GM08714 (cell line): ENCODE data around the gene PLPP1.

Source experiments
- H3K4me3 ChIP-seq: fragments of 200-500 bp; sonication (Bioruptor generic); 2 replicates; pipeline ENCODE4 v1.5.1; 2014; ENCODE audit warnings: mild to moderate bottlenecking, low read length, inconsistent platforms
- ZNF274 ChIP-seq: IDR thresholded peaks from 2 replicates; pipeline ENCODE4 v1.6.1; 2012; ENCODE audit warnings: mild to moderate bottlenecking, low read depth, low read length

The PLPP1 gene

DNA sequence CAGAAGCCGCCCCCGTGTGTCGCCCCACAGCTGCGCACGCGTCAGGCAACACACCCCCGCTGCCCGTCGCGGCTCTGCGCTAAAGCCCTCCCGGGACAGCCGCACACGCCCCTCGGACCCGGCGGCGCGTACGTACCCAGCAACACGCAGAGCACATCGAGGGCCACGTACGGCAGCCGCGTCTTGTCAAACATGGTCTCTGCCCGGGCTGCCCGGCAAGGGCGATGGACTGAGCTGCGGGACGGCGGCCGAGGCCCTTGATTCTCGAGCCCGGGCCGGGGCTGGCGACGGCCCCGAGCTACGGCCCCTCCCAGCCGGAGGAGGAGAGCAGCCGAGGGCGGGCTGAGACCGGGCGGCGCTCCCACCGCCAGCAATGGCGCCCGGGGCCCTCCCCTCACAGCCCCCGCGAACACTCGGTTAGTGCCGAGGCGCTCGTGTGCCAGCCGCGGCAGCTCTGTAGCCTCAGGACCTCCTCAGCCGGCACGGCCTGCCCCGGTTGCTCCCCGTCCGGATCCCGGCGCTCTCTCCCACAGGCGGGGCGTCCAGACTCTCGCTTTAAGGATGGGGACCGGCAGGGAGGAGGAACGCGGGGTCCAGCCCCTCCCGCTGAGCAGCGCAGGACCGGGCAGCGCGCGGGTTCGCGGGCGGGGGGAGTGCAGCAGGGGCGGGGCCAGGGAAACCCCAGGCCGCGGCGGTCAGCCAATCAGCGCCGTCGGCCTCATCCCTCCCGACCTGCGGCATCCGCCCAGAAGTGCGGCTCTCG lies at the start of gene PLPP1:
TSS of gene PLPP1 (minus strand) at position 529 of the 763 bp plus-strand sequence. CDS start at position 194, 335 bp downstream.
- no peak for TF ChIP-seq ZNF274
- peak within 1 kb of the TSS; percentile 74 for H3K4me3 ChIP-seq

DNA sequence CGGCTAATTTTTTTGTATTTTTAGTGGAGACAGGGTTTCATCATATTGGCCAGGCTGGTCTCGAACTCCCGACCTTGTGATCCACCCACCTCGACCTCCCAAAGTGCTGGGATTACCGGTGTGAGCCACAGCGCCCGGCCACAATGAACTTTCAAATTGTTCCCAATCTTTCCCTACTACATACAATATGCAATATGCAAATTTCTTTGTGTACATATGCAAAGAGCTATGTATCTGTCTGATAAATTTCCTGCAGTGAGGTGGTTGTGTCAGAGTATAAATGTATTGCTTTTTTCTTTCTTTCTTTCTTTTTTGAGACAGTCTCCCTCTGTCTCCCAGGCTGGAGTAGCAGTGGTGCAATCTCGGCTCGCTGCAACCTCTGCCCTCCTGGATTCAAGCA lies 48.8 kb upstream of the PLPP1 start:
- no peak overlapping the region for H3K4me3 ChIP-seq
- TF ChIP-seq ZNF274: no peak

DNA sequence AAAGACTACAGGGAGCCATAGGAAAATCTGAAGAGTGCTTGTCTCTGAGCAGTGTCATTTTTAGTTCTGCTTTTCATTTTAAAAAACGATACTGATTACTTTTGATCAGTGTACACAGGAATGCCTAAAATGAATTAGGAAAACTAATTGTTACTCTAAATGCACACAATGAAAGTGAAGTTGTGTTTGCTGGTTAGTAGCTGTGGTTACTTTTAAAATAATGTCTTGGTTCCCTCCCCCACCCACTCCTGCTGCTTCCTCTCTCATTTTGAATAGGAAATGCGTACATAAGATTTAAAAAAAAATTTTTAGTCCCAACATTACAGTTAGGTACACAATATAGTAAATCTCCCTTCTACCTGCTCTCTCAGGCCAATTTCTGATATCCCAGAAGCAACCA lies 47.5 kb upstream of the PLPP1 start:
- TF ChIP-seq ZNF274: no peak
- no peak overlapping the region for H3K4me3 ChIP-seq

DNA sequence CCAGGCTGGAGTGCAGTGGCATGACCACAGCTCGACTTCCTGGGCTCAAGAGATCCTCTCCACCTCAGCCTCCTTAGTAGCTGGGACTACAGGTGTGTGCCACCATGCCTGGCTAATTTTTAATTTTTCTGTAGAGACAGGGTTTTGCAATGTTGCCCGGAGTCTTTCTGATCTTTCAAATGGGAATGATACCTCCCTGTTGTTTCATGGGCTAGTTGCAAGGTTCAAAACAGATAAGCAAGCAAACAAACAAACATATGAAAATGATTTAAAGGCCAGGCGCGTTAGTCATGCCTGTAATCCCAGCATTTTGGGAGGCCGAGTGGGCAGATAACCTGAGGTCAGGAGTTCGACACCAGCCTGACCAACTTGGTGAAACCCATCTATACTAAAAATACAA lies 45.3 kb upstream of the PLPP1 start:
- no peak for TF ChIP-seq ZNF274
- no peak overlapping the region for H3K4me3 ChIP-seq

DNA sequence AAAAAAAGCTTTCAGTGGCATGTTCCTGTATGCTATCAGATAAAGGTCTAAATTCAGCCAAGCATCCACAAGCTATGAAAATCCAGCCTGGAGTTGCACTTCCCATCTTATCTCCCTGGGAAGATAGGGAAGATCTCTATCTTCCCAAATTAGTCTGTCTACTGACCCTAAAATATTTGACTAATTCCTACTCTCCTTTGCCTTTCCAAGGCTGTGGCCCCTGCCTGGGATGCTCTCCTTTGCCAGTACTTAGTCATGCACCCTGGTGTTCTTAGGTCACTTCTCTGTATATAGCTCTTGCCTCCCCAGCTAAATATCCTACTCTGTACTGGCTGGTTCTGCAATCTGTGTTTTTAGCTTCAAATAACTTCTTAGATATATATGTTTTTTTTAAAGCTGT lies 44.0 kb upstream of the PLPP1 start:
- no peak for TF ChIP-seq ZNF274
- no peak overlapping the region for H3K4me3 ChIP-seq

DNA sequence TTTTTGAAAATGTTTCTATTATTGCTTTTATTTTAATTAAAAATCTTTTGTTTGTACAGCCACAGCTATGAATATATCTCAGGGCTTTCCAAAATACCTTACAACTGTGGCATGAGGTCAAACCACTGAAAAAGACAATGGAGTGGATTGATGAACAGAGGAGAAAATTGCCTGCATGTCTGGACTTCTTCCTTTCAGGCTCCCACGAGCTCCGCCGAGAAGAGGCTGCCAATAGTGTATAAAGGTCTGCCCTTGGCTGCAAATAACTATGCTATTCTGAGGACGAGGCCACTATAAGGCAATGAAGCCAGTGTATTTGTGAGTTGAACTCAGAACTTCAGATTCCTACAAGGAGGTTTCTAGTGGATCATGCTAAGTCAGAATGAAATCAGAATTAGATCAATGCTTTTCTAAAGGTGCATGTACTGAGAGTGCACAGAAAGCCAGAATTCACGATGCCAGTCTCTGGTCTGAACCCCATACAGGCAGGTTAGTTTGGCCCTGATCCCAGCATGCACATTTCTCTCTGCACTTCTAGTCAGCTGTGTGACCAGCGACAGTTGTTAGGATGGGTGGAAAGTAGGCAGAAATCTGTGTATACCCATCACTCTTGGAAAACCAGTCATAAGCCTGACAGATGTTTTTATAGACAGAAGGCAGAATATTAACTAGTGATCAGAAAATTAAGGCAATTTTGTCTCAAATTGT lies 42.7 kb upstream of the PLPP1 start:
- no peak overlapping the region for H3K4me3 ChIP-seq
- no peak for TF ChIP-seq ZNF274

DNA sequence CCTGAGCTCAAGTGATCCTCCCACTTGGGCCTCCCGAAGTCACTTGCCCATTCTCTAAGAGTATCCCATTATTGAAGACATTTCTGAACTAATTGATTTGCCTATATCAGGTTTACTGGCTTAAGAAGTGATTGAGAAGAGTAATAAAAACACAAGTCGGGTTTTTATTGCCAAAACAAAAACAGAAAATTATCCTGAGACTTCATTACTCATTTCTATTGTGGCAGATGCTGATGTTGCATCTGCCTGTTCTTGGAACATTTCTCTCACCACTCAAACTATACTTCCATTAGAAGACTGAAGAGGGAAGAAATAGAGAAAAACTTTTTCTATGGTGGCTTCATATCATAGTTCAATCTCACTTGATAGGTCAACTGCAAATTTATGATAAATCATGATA lies 41.9 kb upstream of the PLPP1 start:
- no peak overlapping the region for H3K4me3 ChIP-seq
- TF ChIP-seq ZNF274: no peak

DNA sequence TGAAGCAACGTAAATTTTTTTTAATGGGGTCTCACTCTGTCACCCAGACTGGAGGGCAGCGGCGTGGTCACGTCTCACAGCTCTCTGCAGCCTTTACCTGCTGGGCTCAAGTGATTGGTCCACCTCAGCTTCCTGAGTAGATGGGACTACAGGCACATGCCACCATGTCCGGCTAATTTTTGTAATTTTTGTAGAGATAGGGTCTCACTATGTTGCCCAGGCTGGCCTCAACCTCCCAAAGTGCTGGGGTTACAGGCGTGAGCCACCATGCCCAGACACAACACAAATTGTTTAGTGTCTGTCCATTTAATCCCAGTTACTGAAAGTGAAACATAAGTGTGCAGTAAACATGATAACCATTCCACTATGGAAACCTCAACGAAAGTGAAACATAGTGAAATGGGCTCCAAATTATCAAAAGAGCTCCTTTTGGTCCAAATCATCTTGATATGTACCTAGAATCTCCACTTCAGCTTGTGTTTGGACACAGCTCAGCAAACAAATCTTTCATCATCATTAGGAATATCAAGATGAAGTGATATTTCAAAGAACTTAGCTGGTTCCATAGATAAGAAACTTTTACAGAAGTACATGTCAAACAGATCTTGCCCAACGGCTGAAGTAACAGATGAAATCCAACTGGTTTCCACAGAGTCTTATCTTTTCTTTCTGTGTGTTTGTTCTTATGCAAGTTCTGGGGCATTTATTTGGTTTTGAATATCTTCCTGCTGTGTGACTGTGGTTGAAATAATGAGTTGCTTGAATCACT lies 41.2 kb upstream of the PLPP1 start:
- TF ChIP-seq ZNF274: no peak
- no peak overlapping the region for H3K4me3 ChIP-seq

DNA sequence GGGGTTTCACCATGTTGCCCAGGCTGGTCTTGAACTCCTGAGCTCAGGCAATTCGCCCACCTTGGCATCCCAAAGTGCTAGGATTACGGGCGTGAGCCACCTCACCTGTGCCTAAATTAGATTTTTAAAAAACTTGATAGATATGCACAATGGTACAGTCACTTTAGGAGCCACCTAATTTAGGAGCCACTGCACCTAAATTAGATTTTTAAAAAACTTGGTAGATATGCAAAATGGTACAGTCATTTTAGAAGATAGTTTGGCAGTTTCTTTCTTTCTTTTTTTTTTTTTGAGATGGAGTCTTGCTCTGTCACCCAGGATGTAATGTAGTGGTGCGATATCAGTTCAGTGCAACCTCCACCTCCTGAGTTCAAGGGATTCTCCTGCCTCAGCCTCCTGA lies 37.8 kb upstream of the PLPP1 start:
- no peak overlapping the region for H3K4me3 ChIP-seq
- no peak for TF ChIP-seq ZNF274

DNA sequence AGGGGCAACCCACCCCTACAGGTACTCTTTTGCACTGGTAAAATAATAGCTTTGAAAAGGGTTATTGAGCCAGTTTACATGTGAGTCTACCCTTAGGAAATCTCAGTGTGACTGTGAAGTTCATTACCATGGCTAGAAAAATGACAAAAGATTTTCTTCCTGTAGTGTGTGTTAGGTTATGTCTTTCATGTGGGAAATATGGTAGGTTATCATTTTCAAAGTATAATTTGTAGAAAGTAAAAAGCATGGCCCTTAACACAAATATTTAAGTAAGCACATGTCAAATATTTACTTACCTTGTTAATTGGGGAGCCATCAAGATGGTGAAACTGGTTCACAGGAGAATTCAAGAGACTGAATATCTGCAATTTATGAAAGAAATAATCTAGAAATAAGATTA lies 37.3 kb upstream of the PLPP1 start:
- H3K4me3 ChIP-seq: no peak overlapping the region
- no peak for TF ChIP-seq ZNF274

DNA sequence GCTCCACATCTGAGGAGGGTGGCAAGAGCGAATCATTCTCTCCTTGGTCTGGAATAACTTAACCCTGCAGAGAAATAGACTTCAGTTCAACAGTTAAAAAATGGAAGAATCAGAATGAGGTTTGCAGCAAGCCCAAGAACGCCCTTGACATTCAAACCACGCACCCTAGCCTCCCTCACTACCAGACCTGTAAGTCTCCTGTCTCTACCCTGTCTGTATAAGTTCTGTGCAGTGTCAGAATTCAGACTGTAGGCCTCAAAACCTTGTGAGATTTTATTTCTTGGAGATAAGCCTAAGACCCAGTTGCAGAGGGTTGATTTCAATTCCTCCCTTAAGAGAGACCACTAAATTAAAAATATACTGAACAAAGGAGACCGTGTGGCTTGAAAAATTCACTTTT lies 35.8 kb upstream of the PLPP1 start:
- TF ChIP-seq ZNF274: no peak
- H3K4me3 ChIP-seq: no peak overlapping the region

DNA sequence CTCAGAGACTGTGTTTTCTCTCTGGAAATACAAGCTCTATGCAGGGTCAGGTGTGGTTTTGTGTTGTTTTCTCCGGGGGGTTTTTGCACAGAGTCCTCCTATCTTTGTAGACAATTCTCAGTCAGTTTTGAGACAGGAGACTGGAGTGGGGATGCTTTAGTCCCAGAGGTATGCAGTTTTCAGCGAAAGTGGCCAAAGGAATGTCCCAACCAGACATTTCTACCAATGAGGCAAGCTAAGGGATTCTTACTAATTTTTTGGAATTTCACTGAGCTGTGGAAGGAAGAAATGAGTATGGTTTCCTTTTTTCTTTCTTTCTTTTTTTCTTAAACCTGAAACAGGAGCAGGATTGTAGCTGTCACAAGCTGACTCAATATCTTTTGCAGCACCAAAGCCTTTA lies 35.3 kb upstream of the PLPP1 start:
- no peak overlapping the region for H3K4me3 ChIP-seq
- no peak for TF ChIP-seq ZNF274

DNA sequence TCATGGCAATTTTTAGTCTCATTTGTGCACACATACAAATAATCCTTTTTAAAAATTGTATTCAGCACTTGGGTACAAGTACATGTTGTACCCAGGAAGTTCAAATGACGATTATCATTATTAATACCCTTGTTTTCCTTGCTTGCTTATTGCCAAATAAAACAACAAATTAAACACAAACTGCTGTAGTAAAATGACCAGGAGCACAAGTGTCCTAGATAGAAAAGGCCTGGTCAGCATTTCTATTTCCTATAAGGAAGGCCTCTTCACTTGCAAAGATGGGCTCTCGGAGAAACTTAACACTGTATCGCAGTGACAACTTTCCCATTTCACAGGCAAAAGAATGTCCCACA lies 34.7 kb upstream of the PLPP1 start:
- H3K4me3 ChIP-seq: no peak overlapping the region

DNA sequence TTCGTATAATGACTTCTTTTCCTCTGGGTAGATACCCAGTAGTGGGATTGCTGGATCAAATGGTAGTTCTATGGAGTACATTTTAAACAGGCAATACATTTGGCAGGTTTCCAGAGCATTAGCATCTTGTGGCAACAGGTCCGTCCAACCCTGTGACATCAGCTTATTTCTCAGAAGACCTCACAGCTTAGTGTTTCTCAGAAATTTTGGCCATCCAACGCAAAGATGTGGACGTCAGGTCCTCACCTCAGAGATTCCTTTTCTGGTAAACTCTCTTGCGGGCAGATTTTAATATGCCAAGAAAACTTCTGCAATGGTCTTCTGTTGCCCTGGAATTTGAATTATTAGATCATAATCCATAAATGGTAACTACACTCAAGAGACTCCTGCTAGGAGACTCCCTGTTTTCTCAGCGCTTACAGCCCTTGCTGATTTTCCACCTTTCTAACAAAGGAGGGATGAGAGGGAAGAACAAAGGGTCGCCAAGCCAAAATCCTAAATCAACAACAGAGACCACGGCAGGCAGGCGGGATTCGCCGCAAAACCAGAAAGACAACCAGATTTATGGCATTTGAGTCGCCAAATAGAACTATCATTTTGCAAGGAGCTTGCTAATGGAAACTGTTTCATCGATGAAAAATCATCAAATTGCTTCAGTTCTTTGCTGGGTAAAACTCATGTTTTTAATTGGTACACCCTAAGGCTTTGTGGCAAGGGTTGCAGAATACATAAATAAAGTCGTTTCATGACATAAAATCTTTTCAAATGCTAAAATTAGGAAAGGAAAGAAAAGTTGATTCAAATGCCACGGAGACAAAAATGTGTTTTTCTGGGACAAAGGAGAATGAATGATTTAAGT lies 34.1 kb upstream of the PLPP1 start:
- no peak overlapping the region for H3K4me3 ChIP-seq
- TF ChIP-seq ZNF274: no peak

More for the DNA sequence above, 34.7 kb upstream of the PLPP1 start:
- TF ChIP-seq ZNF274: no peak
